Endothelial cell of umbilical vein (primary cell): ENCODE data around the gene DTNA. TPM values are rescaled to one million over a fixed set of nuclear protein-coding genes. Genes with fewer than 3 reads are reported as not detected.

Source experiments
- BruUV-seq: library from RNA; stranded (reverse); fragments of 400-500 nt; replicated peaks from 2 replicates; lab custom pipeline; 2021; lab: Mats Ljungman, UMichigan
- CTCF ChIA-PET: fragments of 300-600, 350-600 bp; sonication (Branson Sonifier 250); formaldehyde crosslinking; loops from one replicate; lab custom pipeline; 2021; ENCODE audit warnings: antibody characterized with exemption, inconsistent platforms; lab: Charles Lee
- POLR2A ChIA-PET: fragments of 300-600, 350-600 bp; sonication (Branson Sonifier 250); formaldehyde crosslinking; loops from one replicate; lab custom pipeline; 2021; ENCODE audit warnings: antibody characterized with exemption, inconsistent platforms; lab: Charles Lee
- DNase-seq: peaks from one replicate; pipeline ENCODE4 v3.0.0-alpha.2; 2011; ENCODE audit warnings: low read depth, low spot score
- FAIRE-seq: peaks from 2 replicates; lab custom pipeline; 2011; peaks lifted over from hg19 to GRCh38; lab: Jason Lieb, UNC
- H2AFZ ChIP-seq: 2 replicates; pipeline ENCODE4 v1.6.0; 2012; ENCODE audit warnings: low read depth, low read length, control low read depth, inconsistent platforms
- H3K27ac ChIP-seq: 2 replicates; pipeline ENCODE4 v1.5.1; 2011; ENCODE audit warnings: low read depth, mild to moderate bottlenecking, control low read depth, low read length, moderate library complexity; ENCODE audit not compliant: insufficient read depth
- H3K27me3 ChIP-seq, 2 experiments: 2 replicates each; pipeline versions ENCODE4 v1.6.0 to v1.6.1; 2011; ENCODE audit warnings: low read length in 2 of 2, mixed read lengths in 1 of 2; ENCODE audit not compliant: control insufficient read depth in 2 of 2, insufficient read depth in 2 of 2
- H3K36me3 ChIP-seq, 2 experiments: 2 replicates in 1 of 2; 3 replicates in 1 of 2; pipeline ENCODE4 v1.5.1; 2011; ENCODE audit warnings: low read length in 2 of 2, mild to moderate bottlenecking in 1 of 2, moderate library complexity in 1 of 2; ENCODE audit not compliant: control insufficient read depth in 2 of 2, insufficient read depth in 2 of 2; ENCODE audit errors: extremely low read depth in 1 of 2
- H3K4me1 ChIP-seq: 3 replicates; pipeline ENCODE4 v1.5.1; 2011; ENCODE audit warnings: mild to moderate bottlenecking, low read length; ENCODE audit not compliant: control insufficient read depth, insufficient read depth; ENCODE audit errors: extremely low read depth
- H3K4me2 ChIP-seq: 2 replicates; pipeline ENCODE4 v1.6.1; 2011; ENCODE audit warnings: low read length, control low read depth, mixed read lengths; ENCODE audit not compliant: insufficient read depth
- H3K4me3 ChIP-seq, 3 experiments: fragments of 200-600 bp in 1 of 3; sonication (generic), shearing (Covaris generic) in 1 of 3; replicated peaks in 1 of 3; 2 replicates each; pipeline ENCODE4 v1.5.1; 2011 to 2016; ENCODE audit warnings: control low read depth in 3 of 3, low read length in 3 of 3, mild to moderate bottlenecking in 2 of 3, inconsistent platforms in 1 of 3, low read depth in 1 of 3, moderate library complexity in 1 of 3; ENCODE audit not compliant: insufficient read depth in 1 of 3
- H3K79me2 ChIP-seq: 2 replicates; pipeline ENCODE4 v1.6.0; 2012; ENCODE audit warnings: low read length, inconsistent platforms; ENCODE audit not compliant: control insufficient read depth, insufficient read depth
- H3K9ac ChIP-seq: replicated peaks from 2 replicates; pipeline ENCODE3; 2011; ENCODE audit warnings: low read length, control low read depth; ENCODE audit not compliant: insufficient read depth; ENCODE audit errors: extremely low read depth
- H3K9me1 ChIP-seq: replicated peaks from 3 replicates; pipeline ENCODE4 v1.6.0; 2011; ENCODE audit warnings: mild to moderate bottlenecking, low read length; ENCODE audit not compliant: control insufficient read depth, insufficient read depth; ENCODE audit errors: extremely low read depth
- H3K9me3 ChIP-seq: replicated peaks from 2 replicates; pipeline ENCODE4 v1.5.1; 2012; ENCODE audit warnings: low read length, inconsistent platforms; ENCODE audit not compliant: control insufficient read depth, insufficient read depth
- H4K20me1 ChIP-seq: replicated peaks from 2 replicates; pipeline ENCODE3; 2011; ENCODE audit warnings: mild to moderate bottlenecking, low read length; ENCODE audit not compliant: control insufficient read depth, insufficient read depth; ENCODE audit errors: extremely low read depth
- CTCF ChIP-seq, 2 donors: IDR thresholded peaks; 1 replicate in 1 of 2; 2 replicates in 1 of 2; pipeline ENCODE4 v1.5.1; 2011; ENCODE audit warnings: low read length in 2 of 2, mild to moderate bottlenecking in 2 of 2, moderate library complexity in 2 of 2, control low read depth in 1 of 2, inconsistent platforms in 1 of 2, low read depth in 1 of 2; ENCODE audit not compliant: insufficient read depth in 1 of 2; ENCODE audit errors: extremely low read depth in 1 of 2
- EZH2 ChIP-seq: IDR thresholded peaks from 2 replicates; pipeline ENCODE4 v1.6.1; 2012; ENCODE audit warnings: borderline replicate concordance, low read depth, mild to moderate bottlenecking, moderate library complexity, low read length, inconsistent platforms; ENCODE audit not compliant: severe bottlenecking
- JUN ChIP-seq: IDR thresholded peaks from 2 replicates; pipeline ENCODE4 v1.6.1; 2011; ENCODE audit warnings: borderline replicate concordance, low read depth; ENCODE audit not compliant: insufficient read length, insufficient read depth
- MAX ChIP-seq: IDR thresholded peaks from 2 replicates; pipeline ENCODE4 v1.6.1; 2011; ENCODE audit not compliant: insufficient read depth, insufficient read length
- MYC ChIP-seq: IDR thresholded peaks from one replicate; pipeline ENCODE4 v1.6.1; 2011; ENCODE audit warnings: mild to moderate bottlenecking, low read depth, low read length
- POLR2A ChIP-seq: IDR thresholded peaks from 2 replicates; pipeline ENCODE4 v1.6.1; 2012; ENCODE audit warnings: low read depth, mild to moderate bottlenecking, control low read depth, low read length
- POLR2AphosphoS5 ChIP-seq: IDR thresholded peaks from 2 replicates; pipeline ENCODE4 v1.6.1; 2012; ENCODE audit warnings: low read depth, mild to moderate bottlenecking, control low read depth, low read length, moderate library complexity; ENCODE audit not compliant: insufficient read depth
- dilution Hi-C: fragments of 300-500 bp; cut with MboI; formaldehyde crosslinking; loops from one replicate; pipeline ENCODE4 v1.15.0; 2019; ENCODE audit warnings: low sequenced_read_pairs; ENCODE audit not compliant: extremely low pct_ligation_motif_present
- intact Hi-C: fragments of 100-400 bp; cut with micrococcal nuclease; formaldehyde crosslinking; loops from one replicate; pipeline ENCODE4 v1.10.0; 2022
- polyA plus RNA-seq, 4 experiments: library from polyadenylated mRNA; depleted of rRNA in 3 of 4; stranded (reverse) in 3 of 4; unstranded in 1 of 4; fragments of >200 nt; gene quantifications; 2 replicates each; pipeline versions ENCODE4 v1.2.1 to v1.2.3, GENCODE V29; 2011 to 2012; ENCODE audit warnings: missing spikeins in 1 of 4
- total RNA-seq: library from RNA; stranded (reverse); gene quantifications from 2 replicates; pipeline ENCODE4 v1.2.3, GENCODE V29; 2021

Gene DTNA
- total and polyA plus RNA-seq, 2 donors (not counting 3 experiments of a cell fraction or from before 2014, with no cell fraction given), result 6.6 to 15.3 TPM

- Histone ChIP-seq H2AFZ (no peak overlapping the region), H3K27ac (no peak overlapping the region), H3K9me3 (no peaks in the 10 kb centered on the region), H3K4me2 (no peak overlapping the region), H3K4me3 (no peak overlapping the region), H4K20me1 (no peaks in the 10 kb centered on the region), H3K27me3 (no peaks in the 10 kb centered on the region), H3K9ac (no peak overlapping the region), H3K79me2 (no peaks in the 10 kb centered on the region), H3K9me1 (no peaks in the 10 kb centered on the region), H3K4me1 (no peaks in the 10 kb centered on the region), H3K36me3 (no peaks in the 10 kb centered on the region)
- ChIA-PET CTCF (no interaction called here), POLR2A (no interaction called here)
- dilution Hi-C loops, result no loop called here
- FAIRE-seq (no peak), DNase-seq (no peak)
- intact Hi-C loops, result no loop called here
- TF ChIP-seq MYC (no peak), POLR2A (no peak), EZH2 (no peak), MAX (no peak), JUN (no peak), POLR2AphosphoS5 (no peak), CTCF (IDR thresholded peaks at IDR 0.05; ENCODE audit: extremely low read depth in 1 of 2, insufficient read depth in 1 of 2, low read depth in 1 of 2, low read length in 2 of 2) (no peak)
- no TSS peak for BruUV-seq
Observed at GRCh38 chr18:34718610-34719009, 8.5 kb downstream of the DTNA start.
